Tibial nerve (tissue), 3 donors: ENCODE measurements around the gene PDYN.

ENCODE experiments used
- CTCF ChIP-seq, 5 experiments: fragments of 200-600 bp in 3 of 5; fragments of 450-650 bp in 2 of 5; sonication (generic) in 3 of 5; IDR thresholded peaks; one replicate each; pipeline ENCODE4 v1.5.1; 2016 to 2019; ENCODE audit warnings: antibody characterized with exemption in 5 of 5, mild to moderate bottlenecking in 3 of 5, moderate library complexity in 2 of 5
- POLR2A ChIP-seq, 2 donors: fragments of 450-650 bp; IDR thresholded peaks; one replicate each; pipeline ENCODE4 v1.6.1; 2017; ENCODE audit warnings: antibody characterized with exemption in 2 of 2, mild to moderate bottlenecking in 2 of 2, moderate library complexity in 2 of 2

DNA sequence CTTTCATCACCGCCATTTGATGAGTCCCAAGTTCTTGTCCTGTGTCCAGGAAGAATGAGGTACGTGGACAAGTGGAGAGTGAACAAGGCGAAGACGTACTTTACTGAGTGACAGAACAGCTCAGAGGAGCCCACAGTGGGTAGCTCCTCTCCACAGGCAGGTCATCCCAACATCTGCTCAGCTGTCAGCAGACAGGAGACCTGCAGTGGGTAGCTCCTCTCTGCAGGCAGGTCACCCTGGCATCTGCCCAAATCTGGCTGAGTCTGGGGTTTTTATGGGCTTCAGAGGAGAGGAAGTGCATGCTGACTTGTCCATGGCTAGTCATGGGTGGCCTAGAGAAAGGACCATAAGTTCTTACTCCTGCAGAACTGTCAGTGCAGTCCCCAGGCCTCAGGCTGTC, 32.7 kb upstream of the PDYN start:
- TF ChIP-seq CTCF (IDR thresholded peaks at IDR 0.05) (no peak), POLR2A (IDR thresholded peaks at IDR 0.05) (no peak)
